ENCODE measurements around the gene PALM.
"Not testable (repeated sequence)": the region's sequence is repeated elsewhere in the genome, so short reads cannot be mapped to it uniquely, and the experiment has no call there.

- not testable (repeated sequence) for TF ChIP-seq GABPA (IDR thresholded peaks at IDR 0.05 in 1 of 2, conservative IDR thresholded peaks at IDR 0.05 in 1 of 2); CTCF (IDR thresholded peaks at IDR 0.05; ENCODE audit: low read depth, low read length, missing input control); ATF3 (IDR thresholded peaks at IDR 0.05); RAD21 (IDR thresholded peaks at IDR 0.05); NR2F2 (IDR thresholded peaks at IDR 0.05); YY1 (IDR thresholded peaks at IDR 0.05); HNF4A (conservative IDR thresholded peaks at IDR 0.05); TAF1 (conservative IDR thresholded peaks at IDR 0.05)
- TF ChIP-seq, protein P1, sequence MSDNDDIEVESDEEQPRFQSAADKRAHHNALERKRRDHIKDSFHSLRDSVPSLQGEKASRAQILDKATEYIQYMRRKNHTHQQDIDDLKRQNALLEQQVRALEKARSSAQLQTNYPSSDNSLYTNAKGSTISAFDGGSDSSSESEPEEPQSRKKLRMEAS (IDR thresholded peaks at IDR 0.05) = not testable (repeated sequence)
These were observed 32.2 kb downstream of the PALM start for GRCh38 chr19:740816-741505.
